Fibroblast of villous mesenchyme (primary cell): ENCODE data around the gene AFF3. TPM values are rescaled to one million over a fixed set of nuclear protein-coding genes. Genes with fewer than 3 reads are reported as not detected.

Source experiments
- DNase-seq: peaks from one replicate; pipeline ENCODE4 v3.0.0-alpha.2; 2010; ENCODE audit warnings: low read depth
- H3K4me3 ChIP-seq: 2 replicates; pipeline ENCODE4 v1.5.1; 2011; ENCODE audit warnings: low read depth, mild to moderate bottlenecking, low read length
- total RNA-seq: library from RNA; depleted of rRNA; stranded (reverse); fragments of >200 nt; gene quantifications from 2 replicates; pipeline ENCODE4 v1.2.3, GENCODE V29; 2012
- TF ChIP-seq, protein P1 (sequence below): IDR thresholded peaks from 2 replicates; pipeline ENCODE4 v1.5.1; 2012; ENCODE audit warnings: low read depth, mild to moderate bottlenecking, low read length; ENCODE audit not compliant: insufficient read depth

The AFF3 gene
- total RNA-seq, 1 donor, result 19.4 TPM

DNA sequence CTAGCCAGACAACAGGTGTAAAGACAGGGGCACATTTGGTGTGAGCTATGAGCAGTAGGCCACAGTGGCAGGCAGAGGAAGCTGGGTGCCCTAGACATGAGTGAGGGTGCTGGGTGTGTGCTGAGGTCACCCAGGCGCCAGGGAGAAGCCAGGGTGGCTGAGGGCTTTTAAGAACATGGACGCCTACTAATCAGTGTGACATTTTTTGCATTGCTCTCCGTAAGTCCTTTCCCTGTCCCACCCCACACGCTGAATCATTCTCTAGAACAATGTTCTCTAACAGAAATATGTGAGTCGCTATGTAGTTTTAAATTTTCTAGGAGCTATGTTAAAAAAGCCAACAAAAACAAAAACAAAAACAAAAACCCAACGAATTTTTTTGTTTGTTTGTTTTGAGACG, 448.1 kb downstream of the AFF3 start:
- no peak overlapping the region for H3K4me3 ChIP-seq
- DNase-seq, result no peak
- TF ChIP-seq, protein P1, sequence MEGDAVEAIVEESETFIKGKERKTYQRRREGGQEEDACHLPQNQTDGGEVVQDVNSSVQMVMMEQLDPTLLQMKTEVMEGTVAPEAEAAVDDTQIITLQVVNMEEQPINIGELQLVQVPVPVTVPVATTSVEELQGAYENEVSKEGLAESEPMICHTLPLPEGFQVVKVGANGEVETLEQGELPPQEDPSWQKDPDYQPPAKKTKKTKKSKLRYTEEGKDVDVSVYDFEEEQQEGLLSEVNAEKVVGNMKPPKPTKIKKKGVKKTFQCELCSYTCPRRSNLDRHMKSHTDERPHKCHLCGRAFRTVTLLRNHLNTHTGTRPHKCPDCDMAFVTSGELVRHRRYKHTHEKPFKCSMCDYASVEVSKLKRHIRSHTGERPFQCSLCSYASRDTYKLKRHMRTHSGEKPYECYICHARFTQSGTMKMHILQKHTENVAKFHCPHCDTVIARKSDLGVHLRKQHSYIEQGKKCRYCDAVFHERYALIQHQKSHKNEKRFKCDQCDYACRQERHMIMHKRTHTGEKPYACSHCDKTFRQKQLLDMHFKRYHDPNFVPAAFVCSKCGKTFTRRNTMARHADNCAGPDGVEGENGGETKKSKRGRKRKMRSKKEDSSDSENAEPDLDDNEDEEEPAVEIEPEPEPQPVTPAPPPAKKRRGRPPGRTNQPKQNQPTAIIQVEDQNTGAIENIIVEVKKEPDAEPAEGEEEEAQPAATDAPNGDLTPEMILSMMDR, result no peak

DNA sequence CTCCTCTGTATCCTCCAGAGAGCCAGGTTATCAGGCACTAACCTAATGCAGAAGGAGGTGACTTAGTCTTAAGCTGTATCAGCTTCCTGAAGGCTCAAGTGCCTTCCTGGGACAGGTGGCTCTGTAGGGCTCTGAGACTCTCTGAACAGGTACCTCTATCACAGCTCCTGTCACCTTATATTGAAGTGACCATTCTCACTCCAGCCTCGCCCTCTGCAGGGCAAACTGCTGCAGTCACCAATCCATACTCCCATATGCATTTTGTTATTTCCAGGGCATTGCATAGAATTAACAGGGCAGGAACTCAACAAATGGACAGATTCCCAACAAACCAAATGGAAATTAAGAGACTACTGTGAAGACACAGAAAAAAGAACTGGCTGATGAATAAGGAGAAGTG, 449.6 kb downstream of the AFF3 start:
- H3K4me3 ChIP-seq, result no peak overlapping the region
- TF ChIP-seq, protein P1, result no peak
- DNase-seq, result no peak

DNA sequence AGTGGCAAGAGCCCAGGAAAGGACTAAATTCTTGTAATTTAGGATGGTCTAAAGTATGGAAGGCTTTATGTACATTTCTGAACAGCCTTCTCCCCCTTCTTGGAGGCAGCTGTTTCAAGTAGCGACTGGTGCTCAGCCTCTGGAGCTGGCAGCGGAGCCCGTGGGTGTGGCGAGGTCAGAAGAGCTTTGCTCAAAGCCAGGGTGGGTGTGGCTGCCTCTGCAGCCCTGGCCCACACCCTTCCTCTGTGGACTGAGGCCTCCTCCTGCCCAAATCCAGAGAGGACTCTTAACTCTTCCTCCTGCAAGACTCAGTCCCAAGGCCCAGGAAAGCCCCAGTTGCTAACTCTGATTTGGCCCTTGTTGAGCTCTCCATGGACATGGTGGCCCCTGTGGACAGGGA, 450.5 kb downstream of the AFF3 start:
- TF ChIP-seq, protein P1, result no peak
- no peak for DNase-seq
- H3K4me3 ChIP-seq, result no peak overlapping the region

DNA sequence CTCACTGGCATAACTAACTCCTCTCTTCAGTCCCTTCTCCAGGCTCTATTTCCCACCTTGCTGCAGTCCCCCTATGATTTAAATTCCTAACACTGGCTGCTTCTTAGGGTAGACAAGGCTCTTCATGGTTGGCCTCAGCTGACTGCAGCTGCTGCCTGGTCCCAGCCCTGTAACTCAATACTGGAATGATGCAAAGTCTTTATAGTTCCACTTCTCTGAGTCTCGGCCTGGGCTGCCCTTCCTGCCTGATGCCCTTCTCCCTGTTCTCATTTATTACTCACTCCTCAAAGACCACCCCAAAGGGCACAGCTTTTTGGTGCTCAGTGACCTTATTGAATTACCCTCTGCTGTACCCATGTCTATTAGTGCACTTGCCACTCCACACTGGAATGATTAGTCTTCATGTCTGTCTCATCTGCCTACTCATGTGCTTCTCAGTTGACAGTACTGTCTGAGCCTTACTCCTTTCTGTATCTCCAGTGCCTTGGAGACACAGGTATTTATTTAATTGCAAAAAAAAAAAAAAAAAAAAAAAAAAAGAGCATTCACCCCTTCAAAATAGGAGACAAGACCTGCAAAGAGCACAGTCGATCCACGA, 453.1 kb downstream of the AFF3 start:
- TF ChIP-seq, protein P1, result no peak
- no peak for DNase-seq
- no peak overlapping the region for H3K4me3 ChIP-seq

DNA sequence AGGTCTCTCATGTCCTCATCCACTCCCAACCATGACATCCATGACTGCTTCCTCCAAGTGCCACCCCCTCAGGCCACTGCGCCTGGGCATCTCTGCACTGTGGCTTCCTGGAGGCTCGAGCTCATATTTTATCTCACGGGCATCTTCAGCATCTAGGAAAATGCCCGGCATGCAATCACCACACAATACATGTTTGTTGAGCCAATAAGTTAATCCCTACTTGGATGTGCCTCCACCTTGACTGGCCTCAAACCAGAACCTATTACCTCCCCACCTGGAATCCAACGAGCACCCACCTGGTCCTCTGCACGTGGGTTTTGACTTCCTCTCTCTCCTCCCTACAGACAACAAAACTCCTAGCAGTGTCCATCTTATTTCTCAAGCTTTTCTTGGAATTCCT, 453.7 kb downstream of the AFF3 start:
- DNase-seq, result no peak
- TF ChIP-seq, protein P1, result no peak
- H3K4me3 ChIP-seq, result no peak overlapping the region

DNA sequence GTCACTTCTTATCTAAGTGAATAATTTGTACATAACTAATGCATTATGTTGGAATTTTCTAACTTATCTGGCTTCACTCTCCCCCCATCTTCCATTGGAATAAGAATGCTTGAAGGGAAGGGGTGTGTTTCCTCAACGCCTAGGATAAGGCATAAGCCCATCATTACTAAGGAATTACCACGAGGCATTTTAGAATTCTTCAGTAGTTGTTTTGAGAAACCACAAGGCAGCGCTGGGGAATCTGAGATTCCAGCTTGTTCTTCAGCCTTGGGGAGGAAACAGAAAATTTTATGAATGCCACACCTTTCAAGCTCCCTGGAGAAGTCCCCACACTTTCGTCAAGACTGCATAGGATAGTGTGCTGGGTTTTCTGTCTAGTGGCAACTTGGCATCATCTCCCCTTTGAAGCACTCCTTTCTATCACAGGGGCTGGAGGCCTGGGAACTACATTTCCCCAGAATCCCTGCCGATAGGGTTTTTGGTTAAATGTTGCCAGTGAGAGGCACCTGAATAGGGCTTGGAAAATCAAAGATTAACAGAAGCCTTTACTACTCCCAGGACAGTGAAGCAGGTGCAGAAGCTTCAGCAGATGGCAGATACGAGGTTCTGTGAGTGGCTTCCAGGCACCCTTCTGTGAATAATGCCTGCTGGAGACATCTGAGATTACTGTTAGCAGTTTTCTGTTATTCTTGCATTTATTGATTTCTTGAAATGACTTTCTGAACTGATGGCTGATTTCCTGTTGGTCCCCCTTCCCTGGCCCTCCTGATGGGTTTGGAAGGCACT, 459.9 kb downstream of the AFF3 start:
- DNase-seq, result no peak
- TF ChIP-seq, protein P1, result no peak
- H3K4me3 ChIP-seq, result no peak overlapping the region
